ENCODE data around the gene MTG1.

DNA sequence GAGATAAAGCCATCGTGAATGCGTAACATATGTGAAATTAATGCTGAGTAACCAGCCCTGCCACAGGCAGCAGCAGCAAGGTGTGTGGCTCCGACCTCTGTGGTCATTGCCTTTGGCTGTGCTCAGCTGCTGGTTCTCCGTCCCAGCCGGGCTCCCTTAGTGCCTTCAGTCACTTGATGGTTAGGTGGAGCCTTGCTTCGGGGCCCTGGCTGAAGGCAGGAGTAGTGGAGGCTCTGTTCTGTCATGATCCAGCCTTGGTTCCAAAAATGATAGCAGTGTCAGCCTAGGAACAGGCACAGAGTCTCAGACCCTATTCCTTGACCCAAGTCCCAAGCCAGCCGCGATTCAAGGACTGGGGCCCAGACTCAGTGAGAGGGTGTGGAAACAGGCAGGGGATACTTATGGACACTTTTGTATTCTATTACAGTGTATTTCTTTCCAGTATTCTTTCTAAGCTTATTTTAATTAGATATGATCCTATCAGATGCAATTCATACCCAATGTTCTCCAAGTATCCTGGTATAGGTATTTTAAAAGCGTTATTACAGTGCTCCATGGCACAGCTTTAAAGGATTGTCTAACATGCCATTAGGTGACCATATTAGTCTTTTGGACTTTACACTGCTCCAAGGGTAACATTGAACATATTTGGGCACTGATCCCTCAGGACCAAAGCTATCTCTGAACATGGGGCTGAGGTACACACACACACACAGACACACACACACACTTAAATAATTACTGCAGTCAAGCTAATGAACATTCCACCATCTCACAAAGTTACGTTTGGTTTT is 68.8 kb downstream of the MTG1 start:
- TF ChIP-seq, protein P1, sequence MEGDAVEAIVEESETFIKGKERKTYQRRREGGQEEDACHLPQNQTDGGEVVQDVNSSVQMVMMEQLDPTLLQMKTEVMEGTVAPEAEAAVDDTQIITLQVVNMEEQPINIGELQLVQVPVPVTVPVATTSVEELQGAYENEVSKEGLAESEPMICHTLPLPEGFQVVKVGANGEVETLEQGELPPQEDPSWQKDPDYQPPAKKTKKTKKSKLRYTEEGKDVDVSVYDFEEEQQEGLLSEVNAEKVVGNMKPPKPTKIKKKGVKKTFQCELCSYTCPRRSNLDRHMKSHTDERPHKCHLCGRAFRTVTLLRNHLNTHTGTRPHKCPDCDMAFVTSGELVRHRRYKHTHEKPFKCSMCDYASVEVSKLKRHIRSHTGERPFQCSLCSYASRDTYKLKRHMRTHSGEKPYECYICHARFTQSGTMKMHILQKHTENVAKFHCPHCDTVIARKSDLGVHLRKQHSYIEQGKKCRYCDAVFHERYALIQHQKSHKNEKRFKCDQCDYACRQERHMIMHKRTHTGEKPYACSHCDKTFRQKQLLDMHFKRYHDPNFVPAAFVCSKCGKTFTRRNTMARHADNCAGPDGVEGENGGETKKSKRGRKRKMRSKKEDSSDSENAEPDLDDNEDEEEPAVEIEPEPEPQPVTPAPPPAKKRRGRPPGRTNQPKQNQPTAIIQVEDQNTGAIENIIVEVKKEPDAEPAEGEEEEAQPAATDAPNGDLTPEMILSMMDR (IDR thresholded peaks at IDR 0.05) = no peak
- TF ChIP-seq POLR2A (IDR thresholded peaks at IDR 0.05) = no peak

All from esophagus squamous epithelium (tissue), 4 donors.